Upper lobe of right lung (tissue), 1 donor: Measurements from ENCODE around the gene RUNX1. TPM values are rescaled to one million over a fixed set of nuclear protein-coding genes. Genes with fewer than 3 reads are reported as not detected.

Source experiments
- ATAC-seq: fragments of 200-7000 bp; cut with Tn5 transposase; one replicate; pipeline ENCODE4 v1.9.1; 2020; ENCODE audit warnings: mild to moderate bottlenecking, moderate library complexity
- DNase-seq: peaks from one replicate; pipeline ENCODE4 v3.0.0-alpha.2; 2020
- H3K27ac ChIP-seq: fragments of 200-600 bp; one replicate; pipeline ENCODE4 v1.8.0; 2022
- H3K27me3 ChIP-seq: fragments of 200-600 bp; one replicate; pipeline ENCODE4 v1.8.0; 2022; ENCODE audit warnings: mild to moderate bottlenecking
- H3K36me3 ChIP-seq: fragments of 200-600 bp; one replicate; pipeline ENCODE4 v1.8.0; 2022
- H3K4me1 ChIP-seq: fragments of 200-600 bp; one replicate; pipeline ENCODE4 v1.8.0; 2022
- H3K4me3 ChIP-seq: fragments of 200-600 bp; one replicate; pipeline ENCODE4 v1.8.0; 2022; ENCODE audit warnings: mild to moderate bottlenecking
- H3K9me3 ChIP-seq: fragments of 200-600 bp; one replicate; pipeline ENCODE4 v1.8.0; 2022
- intact Hi-C: fragments of 100-400 bp; cut with DNase I; formaldehyde crosslinking; loops from one replicate; pipeline ENCODE4 v1.11.0; 2022
- total RNA-seq: library from RNA; stranded (reverse); fragmentation: NEBNext Ultra II Directional; extraction: Animal tissue kit (Norgen Biotek cat#: 25700); gene quantifications from one replicate; pipeline ENCODE4 v1.2.1, GENCODE V29; 2021
- TF ChIP-seq, protein P1 (sequence below): fragments of 200-600 bp; IDR thresholded peaks from one replicate; pipeline ENCODE4 v1.8.0; 2022; ENCODE audit warnings: antibody characterized with exemption
- donor health status: DM: no; HTN: yes; CAD: no; lungs with severe emphysema.

RUNX1 gene
- total RNA-seq, 1 donor from 2014 or later: 86.9 TPM

GRCh38 chr21:34909492-34910292, 139.4 kb downstream of the RUNX1 start:
- H3K4me1 ChIP-seq: peaks cover 22% of the 10 kb centered on the region
- no peak for ATAC-seq

GRCh38 chr21:34908419-34909055, 140.6 kb downstream of the RUNX1 start:
- H3K27me3 ChIP-seq: no peaks in the 10 kb centered on the region
- no peaks in the 10 kb centered on the region for H3K9me3 ChIP-seq
- H3K4me3 ChIP-seq: no peak overlapping the region
- intact Hi-C loops: no loop called here
- DNase-seq (no peak), ATAC-seq (peak; percentile 45)
- TF ChIP-seq, protein P1, sequence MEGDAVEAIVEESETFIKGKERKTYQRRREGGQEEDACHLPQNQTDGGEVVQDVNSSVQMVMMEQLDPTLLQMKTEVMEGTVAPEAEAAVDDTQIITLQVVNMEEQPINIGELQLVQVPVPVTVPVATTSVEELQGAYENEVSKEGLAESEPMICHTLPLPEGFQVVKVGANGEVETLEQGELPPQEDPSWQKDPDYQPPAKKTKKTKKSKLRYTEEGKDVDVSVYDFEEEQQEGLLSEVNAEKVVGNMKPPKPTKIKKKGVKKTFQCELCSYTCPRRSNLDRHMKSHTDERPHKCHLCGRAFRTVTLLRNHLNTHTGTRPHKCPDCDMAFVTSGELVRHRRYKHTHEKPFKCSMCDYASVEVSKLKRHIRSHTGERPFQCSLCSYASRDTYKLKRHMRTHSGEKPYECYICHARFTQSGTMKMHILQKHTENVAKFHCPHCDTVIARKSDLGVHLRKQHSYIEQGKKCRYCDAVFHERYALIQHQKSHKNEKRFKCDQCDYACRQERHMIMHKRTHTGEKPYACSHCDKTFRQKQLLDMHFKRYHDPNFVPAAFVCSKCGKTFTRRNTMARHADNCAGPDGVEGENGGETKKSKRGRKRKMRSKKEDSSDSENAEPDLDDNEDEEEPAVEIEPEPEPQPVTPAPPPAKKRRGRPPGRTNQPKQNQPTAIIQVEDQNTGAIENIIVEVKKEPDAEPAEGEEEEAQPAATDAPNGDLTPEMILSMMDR: no peak
- peaks cover 22% of the 10 kb centered on the region for H3K4me1 ChIP-seq
- H3K36me3 ChIP-seq: no peaks in the 10 kb centered on the region
- H3K27ac ChIP-seq: no peak overlapping the region

More at GRCh38 chr21:34909492-34910292, 139.4 kb downstream of the RUNX1 start:
- no peaks in the 10 kb centered on the region for H3K27me3 ChIP-seq
- intact Hi-C loops: no loop called here
- no peaks in the 10 kb centered on the region for H3K9me3 ChIP-seq
- no peak overlapping the region for H3K27ac ChIP-seq
- H3K4me3 ChIP-seq: no peak overlapping the region
- H3K36me3 ChIP-seq: no peaks in the 10 kb centered on the region
- no peak for DNase-seq
- TF ChIP-seq, protein P1: no peak

- no peaks in the 10 kb centered on the region for H3K27me3 ChIP-seq
- intact Hi-C loops: no loop called here
- no peak for ATAC-seq
- H3K4me3 ChIP-seq: no peak overlapping the region
- H3K36me3 ChIP-seq: no peaks in the 10 kb centered on the region
- TF ChIP-seq, protein P1: no peak
- no peaks in the 10 kb centered on the region for H3K9me3 ChIP-seq
- peaks cover 22% of the 10 kb centered on the region for H3K4me1 ChIP-seq
- DNase-seq: no peak
- peak overlapping the region; percentile 48 for H3K27ac ChIP-seq
Measured at GRCh38 chr21:34907461-34908418, 141.4 kb downstream of the RUNX1 start.

DNA sequence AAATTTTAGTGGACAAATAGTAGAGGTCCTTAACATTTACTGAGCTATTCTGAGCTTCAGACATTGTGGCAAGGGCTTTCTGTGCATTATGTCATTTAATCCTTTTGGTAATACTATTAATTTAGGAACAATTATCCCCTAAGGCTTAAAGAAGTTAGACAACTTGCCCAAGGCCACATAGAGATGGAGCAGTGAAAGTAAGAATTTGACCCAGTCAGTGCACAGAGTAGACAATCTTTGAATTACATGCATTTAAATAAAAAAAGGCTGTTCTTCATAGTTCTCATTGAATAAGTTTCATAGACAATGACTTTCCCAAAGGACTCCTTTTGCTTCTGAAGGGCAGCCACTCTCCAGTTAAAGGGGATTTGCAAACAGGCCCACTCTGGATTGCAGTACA, 142.7 kb downstream of the RUNX1 start:
- H3K9me3 ChIP-seq: no peaks in the 10 kb centered on the region
- H3K27ac ChIP-seq: no peak overlapping the region
- H3K4me1 ChIP-seq: peaks cover 22% of the 10 kb centered on the region
- DNase-seq (no peak), ATAC-seq (no peak)
- H3K4me3 ChIP-seq: no peak overlapping the region
- TF ChIP-seq, protein P1: no peak
- H3K36me3 ChIP-seq: no peaks in the 10 kb centered on the region
- intact Hi-C loops: no loop called here
- H3K27me3 ChIP-seq: no peaks in the 10 kb centered on the region

DNA sequence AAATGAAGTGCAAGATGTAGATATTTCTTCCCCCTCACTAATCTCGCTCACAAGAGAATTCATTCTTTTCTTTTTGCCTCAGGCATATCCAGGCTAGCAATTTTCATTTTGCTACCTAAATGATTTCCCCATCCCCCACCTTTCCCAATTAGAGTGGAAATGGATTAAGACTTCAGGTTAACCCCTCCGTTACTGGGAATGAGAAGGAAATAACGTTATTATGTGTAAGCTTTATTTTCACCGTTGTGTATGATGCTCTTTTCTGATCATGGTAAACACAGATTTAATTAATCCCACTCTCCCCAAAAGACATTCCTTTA, 143.9 kb downstream of the RUNX1 start:
- TF ChIP-seq, protein P1: no peak

More for the DNA sequence above, 143.9 kb downstream of the RUNX1 start:
- Histone ChIP-seq H3K4me3 (no peak overlapping the region), H3K27ac (no peak overlapping the region), H3K9me3 (no peaks in the 10 kb centered on the region), H3K27me3 (no peaks in the 10 kb centered on the region), H3K4me1 (peaks cover 14% of the 10 kb centered on the region), H3K36me3 (no peaks in the 10 kb centered on the region)
- no peak for DNase-seq
- intact Hi-C loops: no loop called here
- ATAC-seq: no peak
